Stimulated activated CD8-positive, alpha-beta memory T cell treated with anti-CD3 and anti-CD28 coated beads, Interleukin-2, amount 100 ng/mL, for 1 hour (primary cell): ENCODE measurements around the gene XCR1.
"Not testable (repeated sequence)": the region's sequence is repeated elsewhere in the genome, so short reads cannot be mapped to it uniquely, and the experiment has no call there.

Source experiments
- DNase-seq, 2 donors: peaks; one replicate each; pipeline ENCODE4 v3.0.0-alpha.2; 2020; ENCODE audit warnings: low read depth in 2 of 2

The XCR1 gene

DNA sequence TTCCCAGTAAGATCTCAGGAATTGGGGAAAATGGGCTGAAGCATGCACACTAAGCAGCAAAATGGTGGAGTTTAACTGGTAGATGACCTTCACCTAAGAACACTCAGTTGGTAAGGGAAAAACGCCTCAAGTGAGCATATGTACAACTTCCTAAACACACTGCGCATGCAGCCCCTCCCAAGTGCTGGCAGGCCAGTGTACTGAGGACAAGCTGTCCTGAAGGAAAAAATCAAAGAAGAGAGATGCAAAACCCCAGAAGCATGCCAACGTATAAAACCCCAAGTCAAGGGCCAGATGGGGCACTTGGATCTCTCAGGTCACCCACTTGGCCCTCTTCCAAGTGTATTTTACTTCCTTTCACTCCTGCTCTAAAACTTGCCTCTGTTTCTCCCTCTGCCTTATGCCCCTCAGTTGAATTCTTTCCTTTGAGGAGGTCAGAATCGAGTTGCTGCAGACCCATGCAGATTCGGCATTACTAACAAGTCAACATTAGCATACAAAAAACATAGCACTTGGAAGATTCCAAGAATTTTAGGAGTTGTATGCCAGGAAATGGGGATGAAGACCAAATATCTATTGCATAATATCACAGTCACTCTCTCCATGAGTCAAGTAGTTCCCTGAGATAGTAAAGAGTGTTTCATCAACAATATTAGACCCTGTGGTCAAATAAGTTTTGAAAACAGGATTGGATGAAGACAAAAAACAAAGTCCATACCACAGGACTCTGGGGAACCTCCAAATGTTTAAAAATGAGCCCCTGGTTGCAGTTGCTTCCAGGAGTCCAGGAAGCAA, 20.8 kb downstream of the XCR1 start:
- DNase-seq: no peak

DNA sequence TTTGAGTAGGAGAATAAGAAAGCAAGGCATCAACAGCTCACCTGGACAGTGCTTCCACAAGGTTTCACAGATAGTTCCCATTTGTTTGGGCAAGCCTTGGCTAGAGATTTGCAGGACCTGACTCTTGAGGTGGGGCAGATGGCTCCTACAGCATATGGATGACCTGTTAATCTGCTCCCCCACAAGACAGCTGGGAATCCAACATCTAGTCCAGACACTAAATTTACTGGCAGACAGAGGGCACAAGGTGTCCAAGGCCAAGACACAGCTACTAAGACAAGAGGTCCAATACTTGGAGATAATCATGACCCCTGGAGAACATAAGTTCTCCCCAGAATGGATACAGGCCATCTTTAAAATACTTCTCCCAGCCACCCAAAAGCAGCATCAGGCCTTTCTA, 23.6 kb downstream of the XCR1 start:
- DNase-seq: not testable (repeated sequence)

DNA sequence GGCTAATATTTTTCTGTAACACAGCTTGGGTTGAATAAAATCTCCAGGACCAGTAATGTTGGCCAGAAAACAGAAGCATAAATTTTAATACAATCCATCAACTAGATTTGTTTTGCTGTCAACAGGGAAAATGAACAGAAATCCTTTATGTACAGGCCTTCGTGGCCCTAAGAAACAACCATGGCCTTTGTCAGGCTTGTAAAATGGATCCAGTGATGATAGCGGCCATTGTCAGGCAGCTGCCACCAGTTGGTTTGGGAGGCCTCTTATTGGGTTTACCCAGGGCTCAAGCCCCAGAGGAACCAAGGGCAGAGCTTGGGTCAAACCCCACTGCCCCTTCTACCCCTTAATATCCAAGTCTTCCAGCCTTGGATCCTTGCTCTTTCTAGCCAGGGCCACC, 26.1 kb downstream of the XCR1 start:
- no peak for DNase-seq

DNA sequence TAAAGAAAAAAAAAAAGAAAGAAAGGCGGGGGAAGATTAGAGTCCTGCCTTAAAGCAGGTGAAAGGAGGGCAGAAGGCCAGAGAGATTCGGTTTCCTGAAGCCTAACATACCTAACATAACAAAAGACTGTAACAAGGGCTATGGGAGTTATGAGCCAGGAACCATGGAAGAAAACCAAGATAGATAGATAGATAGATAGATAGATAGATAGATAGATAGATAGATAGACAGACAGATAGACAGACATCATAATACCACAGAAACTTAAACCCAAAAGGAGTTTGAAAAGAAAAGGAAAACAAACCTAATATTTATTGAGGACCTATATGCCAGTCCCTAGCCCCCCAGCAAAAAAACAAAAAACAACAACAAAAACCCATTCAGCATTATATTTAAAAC, 29.3 kb downstream of the XCR1 start:
- DNase-seq: no peak

DNA sequence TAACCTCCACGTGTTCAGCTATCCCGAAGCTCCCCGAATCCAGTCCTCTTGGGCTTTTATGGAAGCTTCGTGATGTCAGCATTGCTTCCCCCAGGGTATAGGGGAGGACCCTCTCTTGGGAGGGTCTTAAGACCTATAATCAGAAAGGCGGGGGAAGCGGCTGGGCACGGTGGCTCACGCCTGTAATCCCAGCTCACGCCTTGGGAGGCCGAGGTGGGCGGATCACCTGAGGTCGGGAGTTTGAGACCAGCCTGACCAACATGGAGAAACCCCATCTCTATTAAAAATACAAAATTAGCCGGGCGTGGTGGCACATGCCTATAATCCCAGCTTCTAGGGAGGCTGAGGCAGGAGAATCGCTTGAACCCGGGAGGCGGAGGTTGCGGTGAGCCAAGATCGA, 29.8 kb downstream of the XCR1 start:
- not testable (repeated sequence) for DNase-seq

DNA sequence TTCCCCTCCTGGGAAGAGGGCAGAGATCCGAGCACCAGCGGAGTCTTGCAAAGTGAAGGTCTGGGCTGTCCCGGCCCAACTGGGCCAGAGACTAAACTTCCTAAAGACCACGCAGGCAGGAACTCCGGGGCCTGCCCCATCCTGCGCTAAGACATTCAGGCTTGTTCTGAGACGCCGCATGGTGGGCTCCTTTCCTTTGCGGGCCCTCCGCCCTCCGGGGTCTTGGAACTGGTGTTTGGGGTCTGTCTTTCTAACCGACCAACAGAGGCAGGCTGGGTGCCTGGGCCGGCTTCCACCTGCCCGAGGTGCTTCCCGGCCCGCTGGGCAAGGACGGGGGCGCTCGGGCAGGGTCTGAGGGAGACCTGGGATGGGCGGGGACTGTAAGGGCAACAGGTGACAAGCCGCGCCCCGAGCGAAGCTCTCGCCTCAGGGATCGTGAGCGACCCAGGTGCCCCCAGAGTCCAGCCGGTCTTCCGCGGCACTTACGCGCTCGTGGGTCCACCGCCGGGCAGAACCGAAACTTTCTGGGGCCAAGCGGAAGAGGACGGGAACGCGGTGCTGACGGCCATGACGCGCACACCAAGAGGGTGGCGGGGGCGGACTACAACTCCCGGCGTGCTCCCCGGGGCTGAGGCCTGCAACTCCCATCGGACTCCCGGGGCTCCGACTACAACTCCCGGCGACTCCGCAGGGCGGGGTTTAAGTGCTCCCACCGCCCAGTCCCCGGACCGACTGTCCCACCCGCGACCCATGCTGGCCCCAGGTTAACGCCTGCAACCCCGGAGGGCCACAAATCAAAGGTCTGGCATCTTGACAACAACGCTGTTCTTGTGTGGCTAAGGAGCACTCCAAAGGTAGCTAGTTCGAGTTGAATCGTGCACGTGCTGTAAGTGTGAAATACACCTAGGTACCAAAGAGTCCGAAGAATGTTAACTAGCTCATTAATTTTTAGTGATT, 31.8 kb downstream of the XCR1 start, which contains the start of gene FYCO1:
Gene FYCO1, minus strand, starts transcription at position 589 of the 957 bp plus-strand sequence. CDS start 10,914 bp downstream, outside the sequence.
- peak; percentile 72 to 77 for DNase-seq

DNA sequence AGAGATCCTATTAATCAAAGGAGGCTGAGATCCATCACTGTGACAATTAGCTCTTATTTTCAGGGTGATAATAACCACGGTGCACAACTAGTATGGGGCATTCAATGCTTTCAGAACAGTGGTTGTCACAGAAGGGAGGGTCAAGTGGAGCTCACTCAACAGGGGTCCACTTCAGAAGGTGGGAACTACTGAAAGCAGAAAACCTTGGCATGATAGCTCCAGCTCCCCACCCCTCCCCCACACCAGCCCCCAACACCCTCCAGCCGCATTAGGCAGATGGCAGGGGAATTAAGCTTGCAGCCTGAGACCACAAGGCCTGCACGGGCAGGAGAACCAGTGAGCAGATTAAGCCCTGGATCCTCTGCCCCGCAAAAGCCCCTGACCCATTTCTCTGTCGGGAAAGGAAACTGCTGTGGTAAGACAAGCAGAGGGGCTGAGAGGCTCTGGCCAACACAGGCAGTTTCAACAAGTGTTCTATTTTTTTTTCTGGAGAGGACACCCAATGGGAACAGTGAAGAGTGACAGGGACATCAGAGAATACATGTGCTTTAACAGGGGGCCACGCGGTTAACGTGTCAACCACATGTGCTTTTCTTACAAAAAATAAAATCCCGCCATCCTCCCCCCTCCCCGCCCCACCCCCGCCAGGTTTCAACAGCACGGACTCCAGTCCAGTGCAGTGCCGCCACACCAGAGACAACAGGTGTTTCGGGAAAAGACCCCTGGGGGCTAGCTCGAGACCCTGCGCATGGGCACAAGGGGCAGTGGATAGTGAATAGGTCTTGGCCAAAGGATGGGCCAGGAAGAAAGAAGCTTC, 32.7 kb downstream of the XCR1 start:
- DNase-seq: peak; percentile 24 to 29

DNA sequence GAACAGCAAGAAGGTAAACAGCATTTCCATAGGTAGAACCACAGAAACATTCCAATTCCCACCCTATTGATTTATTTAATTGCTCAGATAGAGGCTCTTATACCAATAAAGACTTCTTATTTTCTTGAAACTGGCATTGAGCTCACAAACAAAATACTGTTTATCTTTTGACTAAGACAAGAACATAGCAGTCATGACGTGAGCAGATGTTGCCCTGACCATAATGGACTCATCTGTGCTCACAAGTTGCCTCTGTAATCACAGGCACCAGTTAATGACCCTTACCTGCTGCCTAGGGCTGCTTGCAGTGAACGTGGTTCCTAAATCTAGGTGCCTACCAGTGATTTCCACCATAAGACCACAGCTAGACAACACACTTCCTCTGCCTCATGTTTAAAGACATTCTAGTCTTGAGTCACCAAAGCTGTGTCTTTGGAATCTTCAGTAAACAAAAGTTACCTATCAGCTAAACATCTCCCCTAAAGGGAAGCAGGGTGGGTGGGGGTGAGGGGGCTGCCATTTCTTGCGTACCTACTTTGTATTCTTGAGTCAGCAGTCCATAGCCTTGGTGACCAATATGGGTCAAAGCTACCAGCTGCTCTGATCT, 33.8 kb downstream of the XCR1 start:
- DNase-seq: no peak

DNA sequence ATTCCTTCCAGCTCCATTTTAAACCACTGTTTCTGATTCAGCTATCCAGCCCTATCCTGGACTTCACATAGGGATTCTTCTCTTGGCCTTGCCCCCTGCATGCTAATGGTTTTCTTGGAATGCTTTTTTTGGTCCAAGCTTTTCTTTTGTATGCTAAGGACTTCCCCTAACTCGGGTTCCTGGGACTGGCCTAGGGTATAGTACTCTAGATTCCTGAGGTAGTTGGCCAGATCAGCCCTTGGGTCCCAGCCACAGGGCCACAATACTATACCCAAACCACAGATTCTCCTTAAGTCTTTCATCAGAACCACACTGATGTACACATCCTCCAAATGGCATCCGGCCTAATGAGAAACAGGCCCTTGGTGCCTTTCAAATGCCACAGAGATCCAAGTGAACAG, 34.5 kb downstream of the XCR1 start:
- no peak for DNase-seq

DNA sequence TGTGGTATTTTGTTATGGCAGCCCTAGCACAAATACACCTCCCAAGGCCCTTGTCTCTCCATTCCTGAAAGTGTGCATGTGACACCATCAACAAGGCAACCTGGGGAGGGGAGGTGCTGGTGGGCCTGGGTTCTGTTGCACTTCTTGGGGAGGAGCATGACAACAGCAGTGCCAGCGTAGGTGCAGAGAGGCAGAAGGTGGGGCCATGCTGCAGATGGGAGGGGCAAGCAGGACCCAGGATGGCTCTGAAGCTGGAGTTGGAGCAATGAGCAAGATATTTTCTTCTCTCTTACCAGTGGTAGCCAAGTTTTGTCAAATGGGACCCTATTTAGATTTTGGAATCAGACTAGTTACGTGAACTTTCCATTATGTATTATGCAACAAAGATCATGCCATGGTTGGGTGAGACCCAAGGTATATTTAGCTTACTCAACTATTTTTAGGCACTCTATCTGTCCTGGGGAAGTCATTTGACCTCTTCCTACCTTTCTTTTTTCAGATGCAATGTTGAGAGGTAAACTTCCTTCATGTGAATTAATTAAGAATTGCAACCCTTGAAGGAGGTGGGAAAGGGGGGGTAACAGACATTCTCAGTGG, 35.1 kb downstream of the XCR1 start:
- no peak for DNase-seq

DNA sequence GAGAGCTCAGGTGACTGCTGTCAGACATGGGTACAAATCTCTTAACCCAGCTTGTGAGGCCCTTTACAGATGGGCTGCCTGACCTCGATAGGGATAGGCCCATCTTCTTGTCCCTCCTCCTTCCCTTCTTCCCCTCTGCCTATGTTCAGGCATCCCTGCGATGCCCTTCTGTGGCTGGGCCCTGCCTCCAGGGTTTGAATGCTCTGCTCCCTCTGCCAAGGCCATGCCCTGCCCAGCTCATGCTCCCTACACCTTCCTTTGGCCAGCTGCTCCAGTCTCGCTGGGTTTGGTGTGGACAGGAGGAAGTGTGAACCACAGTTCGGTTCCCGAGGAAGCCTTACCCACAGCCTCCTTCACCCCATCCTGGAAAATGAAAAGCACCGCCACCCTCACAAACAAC, 35.9 kb downstream of the XCR1 start:
- DNase-seq: no peak

DNA sequence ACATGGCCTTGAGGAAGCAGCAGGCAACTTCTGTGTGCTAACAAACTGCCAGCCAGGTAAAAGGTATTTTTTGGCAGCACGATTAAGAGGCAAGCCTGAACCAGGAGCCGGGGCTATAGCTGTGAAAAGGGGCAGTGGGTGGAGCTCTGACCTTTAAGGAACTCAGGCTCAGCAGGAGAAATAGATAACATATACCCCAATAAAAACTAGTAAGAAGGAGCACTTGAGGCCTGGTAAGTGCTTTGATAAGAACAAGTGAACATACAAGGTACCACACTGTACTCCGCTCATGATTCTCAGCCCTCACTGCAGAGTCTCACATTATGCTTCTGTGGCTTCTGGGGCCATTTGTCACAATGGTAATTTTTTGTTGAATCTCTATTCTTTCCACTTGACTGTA, 37.1 kb downstream of the XCR1 start:
- no peak for DNase-seq

DNA sequence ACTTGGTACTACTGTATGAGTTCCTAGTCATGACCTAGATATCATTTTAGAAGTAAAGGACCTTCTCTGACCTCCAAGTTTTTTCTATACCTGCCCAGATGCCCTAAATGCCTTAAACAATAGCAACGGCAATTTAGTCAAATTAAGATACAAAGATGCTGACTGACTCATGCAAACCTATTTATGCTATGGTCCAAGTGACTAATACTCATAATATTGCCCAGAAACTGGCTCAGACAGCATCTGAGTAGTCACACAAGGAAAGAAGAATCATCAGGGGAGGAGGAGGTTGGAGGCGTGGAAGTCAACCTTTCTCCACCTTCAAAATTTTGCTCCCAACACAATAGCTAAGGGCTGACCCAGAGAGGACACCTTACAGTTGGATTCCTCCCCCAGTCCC, 38.5 kb downstream of the XCR1 start:
- no peak for DNase-seq

DNA sequence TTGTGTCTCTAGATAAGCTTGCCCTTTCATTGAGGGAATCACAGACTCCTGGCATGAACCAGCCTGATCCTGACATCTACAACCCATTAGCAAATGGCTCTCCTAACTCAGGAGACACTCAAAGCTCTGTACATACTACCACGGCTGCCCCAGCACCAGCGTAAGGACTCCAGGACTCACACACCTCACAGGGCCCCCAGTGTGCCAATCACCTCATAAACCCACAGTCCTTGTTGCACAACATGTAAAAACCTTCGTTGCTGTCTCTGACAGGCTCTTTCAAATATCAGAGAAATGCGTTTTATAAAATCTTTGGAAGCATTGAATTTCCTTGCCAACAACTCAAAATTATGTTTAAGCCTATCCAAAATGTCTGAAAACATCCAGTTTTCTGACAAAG, 38.9 kb downstream of the XCR1 start:
- DNase-seq: no peak

DNA sequence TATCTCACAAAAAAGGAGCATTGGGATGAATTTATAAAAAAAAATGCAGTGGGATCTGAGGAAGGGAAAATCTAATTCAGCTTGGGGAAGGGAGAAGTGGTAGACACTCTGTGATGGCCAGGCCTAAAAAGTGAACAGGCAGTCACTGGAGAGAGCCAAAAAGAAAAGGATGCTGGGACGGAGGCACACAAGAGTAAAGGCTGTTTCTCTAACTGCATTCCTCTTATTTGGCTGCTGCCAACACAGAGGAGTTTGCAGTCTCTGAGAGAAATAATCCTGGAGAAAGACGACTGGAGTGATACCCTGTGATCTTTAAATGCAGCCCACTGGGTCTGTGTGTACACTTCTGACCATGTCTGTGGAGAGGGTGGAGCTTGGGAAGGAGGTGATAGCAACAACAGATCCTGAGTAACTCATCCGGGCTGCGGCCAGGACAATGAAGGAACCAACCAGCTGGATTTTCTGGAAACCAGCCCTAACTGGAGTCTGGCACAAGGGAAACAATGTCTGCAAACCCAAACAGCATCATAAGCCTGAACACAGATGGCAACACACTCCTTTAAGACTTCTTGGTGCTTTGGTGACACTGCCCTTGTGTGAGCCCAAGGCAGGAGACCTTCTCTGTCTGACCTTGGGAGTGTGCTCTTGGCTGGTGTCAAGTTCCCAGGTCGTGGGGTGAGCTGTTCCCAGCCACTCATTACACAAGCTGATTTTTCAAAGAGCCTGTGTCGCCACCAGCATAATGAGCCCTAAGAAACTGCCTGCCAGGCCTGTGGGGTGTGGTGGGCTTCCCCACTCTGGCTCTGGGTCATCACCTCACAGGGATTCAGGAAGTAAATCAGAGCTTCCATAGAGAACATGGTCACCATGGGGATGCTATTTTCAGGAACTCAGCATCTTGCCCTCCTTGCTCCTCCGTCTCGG, 39.7 kb downstream of the XCR1 start:
- DNase-seq: no peak

DNA sequence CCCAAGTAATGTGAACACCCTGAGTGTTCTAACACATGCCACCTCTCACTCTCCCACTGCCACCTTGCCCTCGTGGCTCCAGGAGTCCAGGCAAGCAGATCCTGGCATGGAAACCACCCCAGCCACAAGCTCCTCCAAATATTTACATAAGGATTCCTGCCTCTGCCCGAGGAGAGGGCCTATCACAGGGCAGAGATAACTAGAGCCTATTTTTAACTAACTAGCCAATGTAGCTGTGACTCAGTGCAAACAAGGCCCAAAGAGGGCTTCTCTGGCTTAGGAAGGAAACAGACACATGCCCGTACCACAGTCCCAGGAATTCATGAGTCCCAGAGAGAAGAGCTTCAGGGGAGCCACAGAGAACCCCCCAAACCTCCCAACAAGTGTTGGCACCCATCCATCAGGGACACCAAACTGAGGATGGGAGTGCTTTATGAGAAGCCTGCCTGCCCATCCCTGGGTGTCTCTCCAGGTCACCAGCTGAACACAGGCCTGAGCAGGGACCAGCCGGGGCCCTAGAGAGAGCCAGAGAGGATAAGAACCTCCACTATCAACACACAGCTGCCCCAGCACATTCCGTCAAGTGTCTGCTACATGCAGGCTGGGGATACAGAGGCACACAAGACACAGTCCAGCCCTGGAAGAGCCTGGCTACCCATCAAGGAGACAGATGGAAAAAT, 40.8 kb downstream of the XCR1 start:
- DNase-seq: no peak

DNA sequence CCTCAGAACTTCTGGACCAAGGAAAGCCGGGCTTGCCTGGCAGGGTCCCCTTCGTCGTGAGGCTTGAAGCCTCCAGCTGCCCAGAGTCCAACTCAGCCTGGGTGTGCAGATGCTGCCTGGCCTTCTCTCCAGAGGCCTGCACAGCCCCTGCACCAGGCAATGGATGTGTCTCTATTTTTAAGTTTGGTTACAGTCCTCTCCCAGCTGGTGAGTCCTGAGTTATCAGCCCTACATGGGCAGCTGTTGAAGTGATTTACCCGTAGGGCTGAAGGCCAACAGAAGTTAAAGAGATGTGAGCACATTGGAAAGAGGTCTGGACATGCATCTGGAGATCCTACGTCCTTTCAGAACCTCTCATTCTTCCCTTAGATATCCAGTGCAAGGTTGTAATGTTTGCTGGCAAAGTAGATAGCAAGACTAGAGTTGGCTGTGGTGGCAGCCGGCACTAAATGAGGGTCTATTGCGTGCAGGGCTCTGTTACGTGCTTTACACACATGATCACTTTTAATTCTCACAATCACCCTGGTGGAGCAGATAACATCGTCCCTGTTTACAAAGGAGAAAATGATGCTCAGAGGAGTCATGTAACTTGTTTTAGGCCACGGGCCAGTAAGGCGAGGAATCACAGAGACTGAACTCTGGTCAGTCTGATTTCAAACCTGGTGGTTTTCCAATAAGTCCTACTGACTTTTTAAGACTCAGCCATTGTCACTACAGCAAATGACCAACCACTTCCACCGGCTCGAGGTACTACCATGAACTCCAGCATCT, 41.6 kb downstream of the XCR1 start:
- DNase-seq: no peak
